ENCODE measurements around the gene LOXL4.

GRCh38 chr10:98285416-98285815 is 17.4 kb upstream of the LOXL4 start:
- TF ChIP-seq EGR1 (IDR thresholded peaks at IDR 0.05; ENCODE audit: low read depth) (no peak), CTCF (IDR thresholded peaks at IDR 0.05 in 2 of 3, conservative IDR thresholded peaks at IDR 0.05 in 1 of 3; ENCODE audit: borderline replicate concordance in 1 of 3, insufficient read depth in 1 of 3, low read depth in 2 of 3, low read length in 2 of 3) (no peak), REST (IDR thresholded peaks at IDR 0.05; ENCODE audit: low read depth) (no peak)
